Liver (tissue), 9 donors: ENCODE data around the gene GATA2. TPM values are rescaled to one million over a fixed set of nuclear protein-coding genes. Genes with fewer than 3 reads are reported as not detected.

ENCODE experiments used
- DNase-seq: peaks from one replicate; pipeline ENCODE4 v3.0.0-alpha.2; 2017; ENCODE audit warnings: low spot score
- H3K27ac ChIP-seq, 2 donors: one replicate each; pipeline ENCODE4 v1.7.0; 2013; ENCODE audit warnings: inconsistent platforms in 2 of 2, low read length in 2 of 2, control low read depth in 1 of 2, low read depth in 1 of 2, mild to moderate bottlenecking in 1 of 2
- H3K27me3 ChIP-seq, 4 donors: one replicate each; pipeline versions ENCODE4 v1.6.1 to v1.7.0; 2013; ENCODE audit warnings: low read length in 3 of 4, inconsistent platforms in 1 of 4, mild to moderate bottlenecking in 1 of 4, moderate library complexity in 1 of 4; ENCODE audit not compliant: control insufficient read depth in 4 of 4, insufficient read depth in 4 of 4
- H3K36me3 ChIP-seq, 4 donors: one replicate each; pipeline versions ENCODE4 v1.6.1 to v1.7.0; 2013; ENCODE audit warnings: low read length in 3 of 4, mild to moderate bottlenecking in 3 of 4, low read depth in 1 of 4, moderate library complexity in 1 of 4; ENCODE audit not compliant: control insufficient read depth in 4 of 4, insufficient read depth in 3 of 4
- H3K4me1 ChIP-seq, 4 donors: one replicate each; pipeline versions ENCODE4 v1.6.1 to v1.7.0; 2013; ENCODE audit warnings: low read length in 3 of 4, mild to moderate bottlenecking in 3 of 4, moderate library complexity in 1 of 4; ENCODE audit not compliant: control insufficient read depth in 4 of 4, insufficient read depth in 4 of 4
- H3K4me3 ChIP-seq, 3 donors: one replicate each; pipeline versions ENCODE4 v1.6.1 to v1.7.0; 2013; ENCODE audit warnings: low read length in 3 of 3, control low read depth in 1 of 3, low read depth in 1 of 3, mild to moderate bottlenecking in 1 of 3
- H3K9ac ChIP-seq, 2 donors: one replicate each; pipeline ENCODE4 v1.7.0; 2013; ENCODE audit warnings: low read length in 2 of 2, mild to moderate bottlenecking in 2 of 2, moderate library complexity in 2 of 2, control low read depth in 1 of 2, low read depth in 1 of 2
- H3K9me3 ChIP-seq, 4 donors: one replicate each; pipeline versions ENCODE4 v1.6.1 to v1.7.0; 2013; ENCODE audit warnings: low read length in 3 of 4; ENCODE audit not compliant: control insufficient read depth in 4 of 4
- ATF3 ChIP-seq: IDR thresholded peaks from 2 replicates; pipeline ENCODE4 v1.6.1; 2016; ENCODE audit warnings: antibody characterized with exemption
- EGR1 ChIP-seq, 2 donors: IDR thresholded peaks; 2 replicates each; pipeline ENCODE4 v1.6.1; 2016 to 2018; ENCODE audit warnings: antibody characterized with exemption in 2 of 2, low read depth in 2 of 2
- FOXA1 ChIP-seq: IDR thresholded peaks from 2 replicates; pipeline ENCODE4 v1.6.1; 2016; ENCODE audit warnings: antibody characterized with exemption
- FOXA2 ChIP-seq: IDR thresholded peaks from 2 replicates; pipeline ENCODE4 v1.6.1; 2016; ENCODE audit warnings: antibody characterized with exemption
- GABPA ChIP-seq, 2 donors: IDR thresholded peaks in 1 of 2; conservative IDR thresholded peaks in 1 of 2; 2 replicates each; pipeline ENCODE4 v1.6.1; 2016; ENCODE audit warnings: antibody characterized with exemption in 2 of 2, mild to moderate bottlenecking in 1 of 2, moderate library complexity in 1 of 2
- HNF4A ChIP-seq, 2 donors: conservative IDR thresholded peaks; 2 replicates each; pipeline ENCODE4 v1.6.1; 2016; ENCODE audit warnings: antibody characterized with exemption in 2 of 2, mild to moderate bottlenecking in 2 of 2
- HNF4G ChIP-seq: IDR thresholded peaks from 2 replicates; pipeline ENCODE4 v1.6.1; 2016; ENCODE audit warnings: antibody characterized with exemption
- JUND ChIP-seq, 2 donors: IDR thresholded peaks; 2 replicates each; pipeline ENCODE4 v1.6.1; 2016; ENCODE audit warnings: antibody characterized with exemption in 2 of 2
- NR2F2 ChIP-seq: IDR thresholded peaks from 2 replicates; pipeline ENCODE4 v1.6.1; 2016; ENCODE audit warnings: antibody characterized with exemption
- RAD21 ChIP-seq, 2 donors: IDR thresholded peaks; 2 replicates each; pipeline ENCODE4 v1.6.1; 2016; ENCODE audit warnings: antibody characterized with exemption in 2 of 2, mild to moderate bottlenecking in 2 of 2
- RXRA ChIP-seq, 2 donors: IDR thresholded peaks; 2 replicates each; pipeline ENCODE4 v1.6.1; 2017 to 2018; ENCODE audit warnings: antibody characterized with exemption in 2 of 2, mild to moderate bottlenecking in 1 of 2
- SP1 ChIP-seq: IDR thresholded peaks from 2 replicates; pipeline ENCODE4 v1.6.1; 2018; ENCODE audit warnings: antibody characterized with exemption, mild to moderate bottlenecking
- TAF1 ChIP-seq: conservative IDR thresholded peaks from 2 replicates; pipeline ENCODE4 v1.6.1; 2016; ENCODE audit warnings: antibody characterized with exemption, mild to moderate bottlenecking
- YY1 ChIP-seq: IDR thresholded peaks from 2 replicates; pipeline ENCODE4 v1.6.1; 2016; ENCODE audit warnings: antibody characterized with exemption, mild to moderate bottlenecking
- WGBS: extraction: QIAGEN DNeasy Blood & Tissue Kit; methylation state at CpG from one replicate; pipeline ENCODE4 v1.1.7; 2013; 5-methylcytosine and 5-hydroxymethylcytosine counted together
- polyA plus RNA-seq, 2 donors: library from polyadenylated mRNA; stranded (reverse) in 1 of 2; unstranded in 1 of 2; fragments of 200-250 nt in 1 of 2; fragments of >200 nt in 1 of 2; fragmentation: Nextera tagmentation in 1 of 2; extraction: Ambion mirVana in 1 of 2; gene quantifications; one replicate each; pipeline versions ENCODE4 v1.2.1 to v1.2.3, GENCODE V29; 2013 to 2015
- total RNA-seq, 2 donors: library from RNA; depleted of rRNA; stranded (reverse); fragments of >200 nt; gene quantifications; one replicate each; pipeline ENCODE4 v1.2.3, GENCODE V29; 2014
- TF ChIP-seq, protein P1 (sequence below): fragments of 150-350 bp; IDR thresholded peaks from 2 replicates; pipeline ENCODE4 v1.5.1; 2017; ENCODE audit warnings: improper control_type of control experiment, low read depth, low read length; ENCODE audit not compliant: missing input control
- TF ChIP-seq, protein P2 (sequence below): IDR thresholded peaks from 2 replicates; pipeline ENCODE4 v1.6.1; 2016; ENCODE audit warnings: antibody characterized with exemption
- TF ChIP-seq, protein P3 (sequence below): IDR thresholded peaks from 2 replicates; pipeline ENCODE4 v1.6.1; 2016; ENCODE audit warnings: antibody characterized with exemption
- TF ChIP-seq, protein P4 (sequence below): IDR thresholded peaks from 2 replicates; pipeline ENCODE4 v1.6.1; 2016; ENCODE audit warnings: antibody characterized with exemption, mild to moderate bottlenecking
- donor health status: healthy.
- donor health status: healthy.
- donor health status: healthy.
- donor health status: healthy.
- donor health status: healthy.

Gene GATA2
- total and polyA plus RNA-seq, 4 donors = 0.25 to 2.8 (median 0.54) TPM

DNA sequence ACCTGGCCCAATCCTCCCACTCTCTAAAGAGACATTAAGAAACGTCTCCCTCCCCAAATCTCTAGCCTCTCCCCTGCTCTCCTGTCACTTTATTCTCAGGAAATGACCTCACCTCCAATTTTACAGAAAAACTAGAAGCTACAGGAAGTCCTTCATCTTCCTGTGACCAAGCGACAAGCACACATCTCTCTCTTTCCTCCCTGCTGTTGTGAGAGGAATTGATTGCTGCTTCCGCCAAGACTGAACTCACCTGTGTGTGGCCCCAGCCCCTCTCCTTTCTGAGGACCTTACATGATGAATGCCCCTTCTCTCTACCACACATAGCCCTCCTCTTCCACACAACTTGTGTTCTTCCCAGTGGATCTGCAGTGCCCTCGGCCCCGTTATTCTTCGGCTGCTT lies 44.5 kb downstream of the GATA2 start (continued):
- no peak for TF ChIP-seq TAF1

GRCh38 chr3:128447561-128448013 lies 45.4 kb downstream of the GATA2 start:
- Histone ChIP-seq H3K9me3 (no peaks in the 10 kb centered on the region), H3K27ac (no peak overlapping the region), H3K4me1 (no peaks in the 10 kb centered on the region), H3K36me3 (no peaks in the 10 kb centered on the region), H3K27me3 (no peaks in the 10 kb centered on the region), H3K4me3 (no peak overlapping the region), H3K9ac (no peak overlapping the region)
- TF ChIP-seq, protein P1, sequence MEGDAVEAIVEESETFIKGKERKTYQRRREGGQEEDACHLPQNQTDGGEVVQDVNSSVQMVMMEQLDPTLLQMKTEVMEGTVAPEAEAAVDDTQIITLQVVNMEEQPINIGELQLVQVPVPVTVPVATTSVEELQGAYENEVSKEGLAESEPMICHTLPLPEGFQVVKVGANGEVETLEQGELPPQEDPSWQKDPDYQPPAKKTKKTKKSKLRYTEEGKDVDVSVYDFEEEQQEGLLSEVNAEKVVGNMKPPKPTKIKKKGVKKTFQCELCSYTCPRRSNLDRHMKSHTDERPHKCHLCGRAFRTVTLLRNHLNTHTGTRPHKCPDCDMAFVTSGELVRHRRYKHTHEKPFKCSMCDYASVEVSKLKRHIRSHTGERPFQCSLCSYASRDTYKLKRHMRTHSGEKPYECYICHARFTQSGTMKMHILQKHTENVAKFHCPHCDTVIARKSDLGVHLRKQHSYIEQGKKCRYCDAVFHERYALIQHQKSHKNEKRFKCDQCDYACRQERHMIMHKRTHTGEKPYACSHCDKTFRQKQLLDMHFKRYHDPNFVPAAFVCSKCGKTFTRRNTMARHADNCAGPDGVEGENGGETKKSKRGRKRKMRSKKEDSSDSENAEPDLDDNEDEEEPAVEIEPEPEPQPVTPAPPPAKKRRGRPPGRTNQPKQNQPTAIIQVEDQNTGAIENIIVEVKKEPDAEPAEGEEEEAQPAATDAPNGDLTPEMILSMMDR = no peak
- TF ChIP-seq, protein P2, sequence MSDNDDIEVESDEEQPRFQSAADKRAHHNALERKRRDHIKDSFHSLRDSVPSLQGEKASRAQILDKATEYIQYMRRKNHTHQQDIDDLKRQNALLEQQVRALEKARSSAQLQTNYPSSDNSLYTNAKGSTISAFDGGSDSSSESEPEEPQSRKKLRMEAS = no peak
- TF ChIP-seq TAF1 = no peak
- DNase-seq = no peak
- 94% methylated on average over 3 of the region's 3 CpGs for WGBS

DNA sequence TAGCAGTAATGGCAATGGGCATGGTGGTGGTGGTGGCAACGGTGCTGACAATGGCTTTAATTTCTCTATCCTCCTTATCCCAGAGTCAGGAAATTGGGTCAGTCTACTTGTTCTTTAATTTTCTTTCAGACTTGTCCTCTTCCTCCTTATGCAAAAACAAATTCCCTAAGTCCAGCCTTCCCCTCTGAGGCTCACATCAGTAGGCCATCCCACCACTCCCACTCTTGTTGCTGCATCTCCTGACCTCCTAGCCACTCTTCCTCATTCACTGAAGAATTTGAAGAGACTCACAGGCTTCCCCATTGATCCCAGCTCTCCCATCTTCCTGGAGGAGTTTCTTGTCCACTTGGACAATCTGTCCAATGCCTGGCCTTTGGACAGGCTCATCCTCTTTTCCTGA lies 46.2 kb downstream of the GATA2 start:
- WGBS = 84% methylated on average over 1 of the region's 1 CpG
- no peaks in the 10 kb centered on the region for H3K4me1 ChIP-seq
- DNase-seq = no peak
- no peak overlapping the region for H3K9ac ChIP-seq
- no peaks in the 10 kb centered on the region for H3K36me3 ChIP-seq
- TF ChIP-seq GABPA (IDR thresholded peaks at IDR 0.05 in 1 of 2, conservative IDR thresholded peaks at IDR 0.05 in 1 of 2) (no peak), YY1 (no peak), HNF4G (no peak), EGR1 (IDR thresholded peaks at IDR 0.05; ENCODE audit: low read depth in 2 of 2) (no peak), RAD21 (IDR thresholded peaks at IDR 0.05) (no peak), RXRA (IDR thresholded peaks at IDR 0.05) (no peak), FOXA1 (no peak), SP1 (no peak), FOXA2 (no peak), HNF4A (conservative IDR thresholded peaks at IDR 0.05) (no peak), NR2F2 (no peak), TAF1 (no peak), JUND (IDR thresholded peaks at IDR 0.05) (no peak), ATF3 (no peak)
- TF ChIP-seq, protein P3, sequence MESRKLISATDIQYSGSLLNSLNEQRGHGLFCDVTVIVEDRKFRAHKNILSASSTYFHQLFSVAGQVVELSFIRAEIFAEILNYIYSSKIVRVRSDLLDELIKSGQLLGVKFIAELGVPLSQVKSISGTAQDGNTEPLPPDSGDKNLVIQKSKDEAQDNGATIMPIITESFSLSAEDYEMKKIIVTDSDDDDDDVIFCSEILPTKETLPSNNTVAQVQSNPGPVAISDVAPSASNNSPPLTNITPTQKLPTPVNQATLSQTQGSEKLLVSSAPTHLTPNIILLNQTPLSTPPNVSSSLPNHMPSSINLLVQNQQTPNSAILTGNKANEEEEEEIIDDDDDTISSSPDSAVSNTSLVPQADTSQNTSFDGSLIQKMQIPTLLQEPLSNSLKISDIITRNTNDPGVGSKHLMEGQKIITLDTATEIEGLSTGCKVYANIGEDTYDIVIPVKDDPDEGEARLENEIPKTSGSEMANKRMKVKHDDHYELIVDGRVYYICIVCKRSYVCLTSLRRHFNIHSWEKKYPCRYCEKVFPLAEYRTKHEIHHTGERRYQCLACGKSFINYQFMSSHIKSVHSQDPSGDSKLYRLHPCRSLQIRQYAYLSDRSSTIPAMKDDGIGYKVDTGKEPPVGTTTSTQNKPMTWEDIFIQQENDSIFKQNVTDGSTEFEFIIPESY = no peak
- TF ChIP-seq, protein P4, sequence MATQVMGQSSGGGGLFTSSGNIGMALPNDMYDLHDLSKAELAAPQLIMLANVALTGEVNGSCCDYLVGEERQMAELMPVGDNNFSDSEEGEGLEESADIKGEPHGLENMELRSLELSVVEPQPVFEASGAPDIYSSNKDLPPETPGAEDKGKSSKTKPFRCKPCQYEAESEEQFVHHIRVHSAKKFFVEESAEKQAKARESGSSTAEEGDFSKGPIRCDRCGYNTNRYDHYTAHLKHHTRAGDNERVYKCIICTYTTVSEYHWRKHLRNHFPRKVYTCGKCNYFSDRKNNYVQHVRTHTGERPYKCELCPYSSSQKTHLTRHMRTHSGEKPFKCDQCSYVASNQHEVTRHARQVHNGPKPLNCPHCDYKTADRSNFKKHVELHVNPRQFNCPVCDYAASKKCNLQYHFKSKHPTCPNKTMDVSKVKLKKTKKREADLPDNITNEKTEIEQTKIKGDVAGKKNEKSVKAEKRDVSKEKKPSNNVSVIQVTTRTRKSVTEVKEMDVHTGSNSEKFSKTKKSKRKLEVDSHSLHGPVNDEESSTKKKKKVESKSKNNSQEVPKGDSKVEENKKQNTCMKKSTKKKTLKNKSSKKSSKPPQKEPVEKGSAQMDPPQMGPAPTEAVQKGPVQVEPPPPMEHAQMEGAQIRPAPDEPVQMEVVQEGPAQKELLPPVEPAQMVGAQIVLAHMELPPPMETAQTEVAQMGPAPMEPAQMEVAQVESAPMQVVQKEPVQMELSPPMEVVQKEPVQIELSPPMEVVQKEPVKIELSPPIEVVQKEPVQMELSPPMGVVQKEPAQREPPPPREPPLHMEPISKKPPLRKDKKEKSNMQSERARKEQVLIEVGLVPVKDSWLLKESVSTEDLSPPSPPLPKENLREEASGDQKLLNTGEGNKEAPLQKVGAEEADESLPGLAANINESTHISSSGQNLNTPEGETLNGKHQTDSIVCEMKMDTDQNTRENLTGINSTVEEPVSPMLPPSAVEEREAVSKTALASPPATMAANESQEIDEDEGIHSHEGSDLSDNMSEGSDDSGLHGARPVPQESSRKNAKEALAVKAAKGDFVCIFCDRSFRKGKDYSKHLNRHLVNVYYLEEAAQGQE = no peak
- TF ChIP-seq, protein P2 = no peak
- TF ChIP-seq, protein P1 = no peak
- H3K27me3 ChIP-seq = no peaks in the 10 kb centered on the region
- no peak overlapping the region for H3K27ac ChIP-seq
- H3K4me3 ChIP-seq = no peak overlapping the region
- no peaks in the 10 kb centered on the region for H3K9me3 ChIP-seq
